HG03469 (cell line): ENCODE data around the gene HNF1B.

Source experiments
- ATAC-seq: cut with Tn5 transposase; IDR thresholded peaks from one replicate; pipeline ENCODE4 v1.9.1; 2021; ENCODE audit warnings: mild to moderate bottlenecking, moderate library complexity, moderate number of reproducible peaks; ENCODE audit not compliant: unreplicated experiment

Gene HNF1B

GRCh38 chr17:37761961-37762360, 17.1 kb upstream of the HNF1B start:
- no peak for ATAC-seq

GRCh38 chr17:37761059-37761458, 16.2 kb upstream of the HNF1B start:
- ATAC-seq, result no peak

- ATAC-seq, result no peak
Measured at GRCh38 chr17:37759014-37759637, 14.3 kb upstream of the HNF1B start.

- no peak for ATAC-seq
Measured at GRCh38 chr17:37756051-37756450, 11.2 kb upstream of the HNF1B start.

GRCh38 chr17:37755455-37755854, 10.6 kb upstream of the HNF1B start:
- no peak for ATAC-seq

GRCh38 chr17:37754363-37754762, 9.5 kb upstream of the HNF1B start:
- ATAC-seq, result no peak

GRCh38 chr17:37752482-37752881, 7.6 kb upstream of the HNF1B start:
- no peak for ATAC-seq

- no peak for ATAC-seq
Measured at GRCh38 chr17:37750768-37751475, 6.1 kb upstream of the HNF1B start.

- no peak for ATAC-seq
Measured at GRCh38 chr17:37750292-37750691, 5.4 kb upstream of the HNF1B start.

GRCh38 chr17:37747222-37747621, 2.4 kb upstream of the HNF1B start:
- no peak for ATAC-seq

- no peak for ATAC-seq
Measured at GRCh38 chr17:37746617-37747016, 1.8 kb upstream of the HNF1B start.

GRCh38 chr17:37745801-37746426, 1.1 kb upstream of the HNF1B start:
- no peak for ATAC-seq

GRCh38 chr17:37744633-37744927, 279 bp downstream of the HNF1B start:
- ATAC-seq, result no peak

- ATAC-seq, result no peak
Measured at GRCh38 chr17:37743875-37744632, 805 bp downstream of the HNF1B start.

- no peak for ATAC-seq
Measured at GRCh38 chr17:37743612-37743874, 1.3 kb downstream of the HNF1B start.

GRCh38 chr17:37742762-37743611, 1.9 kb downstream of the HNF1B start:
- ATAC-seq, result no peak

GRCh38 chr17:37742116-37742761, 2.6 kb downstream of the HNF1B start:
- ATAC-seq, result no peak

GRCh38 chr17:37741341-37742115, 3.3 kb downstream of the HNF1B start:
- ATAC-seq, result no peak

- no peak for ATAC-seq
Measured at GRCh38 chr17:37740915-37741314, 3.9 kb downstream of the HNF1B start.

GRCh38 chr17:37737971-37738370, 6.9 kb downstream of the HNF1B start:
- no peak for ATAC-seq
